ENCODE data around the gene PCDHB13.
"Not testable (repeated sequence)": the region's sequence is repeated elsewhere in the genome, so short reads cannot be mapped to it uniquely, and the experiment has no call there.

PCDHB13 gene

GRCh38 chr5:141192110-141192725 is 21.5 kb upstream of the PCDHB13 start, which contains the start of gene PCDHB10:
PCDHB10 (plus strand) TSS chr5:141192353; CDS start chr5:141192553, 200 bp downstream.
- Histone ChIP-seq H3K27ac (ENCODE audit: low read length) (no peak within 1 kb of the TSS), H3K4me2 (ENCODE audit: insufficient read depth, low read length) (no peak within 1 kb of the TSS), H3K4me1 (ENCODE audit: insufficient read depth, low read length) (no peaks in the 10 kb centered on the region), H3K9ac (ENCODE audit: low read depth, low read length) (no peak within 1 kb of the TSS), H3K4me3 (ENCODE audit: low read depth in 1 of 2, low read length in 2 of 2) (no peak within 1 kb of the TSS), H3K27me3 (ENCODE audit: insufficient read depth, low read length, poor library complexity) (no peaks in the 10 kb centered on the region), H3K36me3 (ENCODE audit: insufficient read depth, low read length) (no peaks in the 10 kb centered on the region), H3K9me3 (ENCODE audit: insufficient read depth, low read length, severe bottlenecking) (peaks cover 9% of the 10 kb centered on the region), H3K79me2 (ENCODE audit: insufficient read depth, low read length) (no peaks in the 10 kb centered on the region), H4K20me1 (ENCODE audit: insufficient read depth, low read length) (no peaks in the 10 kb centered on the region), H2AFZ (ENCODE audit: low read depth, low read length) (no peak within 1 kb of the TSS)
- DNase-seq = peak; percentile 56
- ATAC-seq (ENCODE audit: insufficient read depth, low read depth) = peak; percentile 71; the same call in 2 of the 3 replicates
- TF ChIP-seq CTCF (IDR thresholded peaks at IDR 0.05; ENCODE audit: borderline replicate concordance, extremely low read depth, low read length, poor library complexity, severe bottlenecking) (peak; percentile 77), EZH2 (IDR thresholded peaks at IDR 0.05; ENCODE audit: borderline replicate concordance, low read depth, low read length, severe bottlenecking) (no peak)

DNA sequence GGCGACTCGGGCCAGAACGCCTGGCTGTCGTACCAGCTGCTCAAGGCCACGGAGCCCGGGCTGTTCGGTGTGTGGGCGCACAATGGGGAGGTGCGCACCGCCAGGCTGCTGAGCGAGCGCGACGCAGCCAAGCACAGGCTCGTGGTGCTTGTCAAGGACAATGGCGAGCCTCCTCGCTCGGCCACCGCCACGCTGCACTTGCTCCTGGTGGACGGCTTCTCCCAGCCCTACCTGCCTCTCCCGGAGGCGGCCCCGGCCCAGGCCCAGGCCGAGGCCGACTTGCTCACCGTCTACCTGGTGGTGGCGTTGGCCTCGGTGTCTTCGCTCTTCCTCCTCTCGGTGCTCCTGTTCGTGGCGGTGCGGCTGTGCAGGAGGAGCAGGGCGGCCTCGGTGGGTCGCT is 19.4 kb upstream of the PCDHB13 start:
- H3K4me2 ChIP-seq (ENCODE audit: insufficient read depth, low read length); H3K4me1 ChIP-seq (ENCODE audit: insufficient read depth, low read length); H3K79me2 ChIP-seq (ENCODE audit: insufficient read depth, low read length); H3K27me3 ChIP-seq (ENCODE audit: insufficient read depth, low read length, poor library complexity); H4K20me1 ChIP-seq (ENCODE audit: insufficient read depth, low read length); DNase-seq; H3K4me3 ChIP-seq (ENCODE audit: low read depth in 1 of 2, low read length in 2 of 2); H3K36me3 ChIP-seq (ENCODE audit: insufficient read depth, low read length); H2AFZ ChIP-seq (ENCODE audit: low read depth, low read length); H3K9ac ChIP-seq (ENCODE audit: low read depth, low read length); H3K27ac ChIP-seq (ENCODE audit: low read length); ATAC-seq (ENCODE audit: insufficient read depth, low read depth): not testable (repeated sequence)
- peaks cover 14% of the 10 kb centered on the region for H3K9me3 ChIP-seq (ENCODE audit: insufficient read depth, low read length, severe bottlenecking)

- H3K4me3 ChIP-seq (ENCODE audit: low read depth in 1 of 2, low read length in 2 of 2) = no peak overlapping the region
- no peak overlapping the region for H2AFZ ChIP-seq (ENCODE audit: low read depth, low read length)
- no peaks in the 10 kb centered on the region for H4K20me1 ChIP-seq (ENCODE audit: insufficient read depth, low read length)
- H3K9ac ChIP-seq (ENCODE audit: low read depth, low read length) = no peak overlapping the region
- H3K4me1 ChIP-seq (ENCODE audit: insufficient read depth, low read length) = no peaks in the 10 kb centered on the region
- H3K27me3 ChIP-seq (ENCODE audit: insufficient read depth, low read length, poor library complexity) = no peaks in the 10 kb centered on the region
- H3K4me2 ChIP-seq (ENCODE audit: insufficient read depth, low read length) = no peak overlapping the region
- H3K36me3 ChIP-seq (ENCODE audit: insufficient read depth, low read length) = no peaks in the 10 kb centered on the region
- peaks cover 14% of the 10 kb centered on the region for H3K9me3 ChIP-seq (ENCODE audit: insufficient read depth, low read length, severe bottlenecking)
- ATAC-seq (ENCODE audit: insufficient read depth, low read depth) = no peak
- H3K27ac ChIP-seq (ENCODE audit: low read length) = no peak overlapping the region
- TF ChIP-seq EZH2 (IDR thresholded peaks at IDR 0.05; ENCODE audit: borderline replicate concordance, low read depth, low read length, severe bottlenecking) = no peak
- TF ChIP-seq CTCF (IDR thresholded peaks at IDR 0.05; ENCODE audit: borderline replicate concordance, extremely low read depth, low read length, poor library complexity, severe bottlenecking) = no peak
- no peak for DNase-seq
- H3K79me2 ChIP-seq (ENCODE audit: insufficient read depth, low read length) = no peaks in the 10 kb centered on the region
Observed at GRCh38 chr5:141196363-141196762, 17.4 kb upstream of the PCDHB13 start.

GRCh38 chr5:141199359-141200235 is 14.1 kb upstream of the PCDHB13 start, which contains the start of gene PCDHB11:
PCDHB11 (plus strand) TSS chr5:141199627; CDS start chr5:141199775, 148 bp downstream.
- no peak within 1 kb of the TSS for H3K9ac ChIP-seq (ENCODE audit: low read depth, low read length)
- H3K27ac ChIP-seq (ENCODE audit: low read length) = no peak within 1 kb of the TSS
- ATAC-seq (ENCODE audit: insufficient read depth, low read depth) (no peak), DNase-seq (no peak)
- H3K4me3 ChIP-seq (ENCODE audit: low read depth in 1 of 2, low read length in 2 of 2) = no peak within 1 kb of the TSS
- no peak within 1 kb of the TSS for H3K4me2 ChIP-seq (ENCODE audit: insufficient read depth, low read length)
- no peaks in the 10 kb centered on the region for H3K79me2 ChIP-seq (ENCODE audit: insufficient read depth, low read length)
- peaks cover 14% of the 10 kb centered on the region for H3K9me3 ChIP-seq (ENCODE audit: insufficient read depth, low read length, severe bottlenecking)
- no peaks in the 10 kb centered on the region for H3K27me3 ChIP-seq (ENCODE audit: insufficient read depth, low read length, poor library complexity)
- no peak for TF ChIP-seq EZH2 (IDR thresholded peaks at IDR 0.05; ENCODE audit: borderline replicate concordance, low read depth, low read length, severe bottlenecking)
- TF ChIP-seq CTCF (IDR thresholded peaks at IDR 0.05; ENCODE audit: borderline replicate concordance, extremely low read depth, low read length, poor library complexity, severe bottlenecking) = peak; percentile 48
- no peak within 1 kb of the TSS for H2AFZ ChIP-seq (ENCODE audit: low read depth, low read length)
- no peaks in the 10 kb centered on the region for H3K36me3 ChIP-seq (ENCODE audit: insufficient read depth, low read length)
- no peaks in the 10 kb centered on the region for H4K20me1 ChIP-seq (ENCODE audit: insufficient read depth, low read length)
- no peaks in the 10 kb centered on the region for H3K4me1 ChIP-seq (ENCODE audit: insufficient read depth, low read length)

- H3K4me2 ChIP-seq (ENCODE audit: insufficient read depth, low read length); DNase-seq; H3K4me1 ChIP-seq (ENCODE audit: insufficient read depth, low read length); H3K79me2 ChIP-seq (ENCODE audit: insufficient read depth, low read length); H3K4me3 ChIP-seq (ENCODE audit: low read depth in 1 of 2, low read length in 2 of 2); ATAC-seq (ENCODE audit: insufficient read depth, low read depth); H2AFZ ChIP-seq (ENCODE audit: low read depth, low read length); H3K27ac ChIP-seq (ENCODE audit: low read length); H3K27me3 ChIP-seq (ENCODE audit: insufficient read depth, low read length, poor library complexity); H3K9ac ChIP-seq (ENCODE audit: low read depth, low read length); H3K36me3 ChIP-seq (ENCODE audit: insufficient read depth, low read length); H4K20me1 ChIP-seq (ENCODE audit: insufficient read depth, low read length): not testable (repeated sequence)
- H3K9me3 ChIP-seq (ENCODE audit: insufficient read depth, low read length, severe bottlenecking) = peaks cover 11% of the 10 kb centered on the region
Observed at GRCh38 chr5:141201126-141201525, 12.6 kb upstream of the PCDHB13 start.
